ENCODE results near the gene PDE8B. TPM values are rescaled to one million over a fixed set of nuclear protein-coding genes. Genes with fewer than 3 reads are reported as not detected.

Gene PDE8B
- total RNA-seq, 1 experiment from 2014 or later = 1.8 TPM

DNA sequence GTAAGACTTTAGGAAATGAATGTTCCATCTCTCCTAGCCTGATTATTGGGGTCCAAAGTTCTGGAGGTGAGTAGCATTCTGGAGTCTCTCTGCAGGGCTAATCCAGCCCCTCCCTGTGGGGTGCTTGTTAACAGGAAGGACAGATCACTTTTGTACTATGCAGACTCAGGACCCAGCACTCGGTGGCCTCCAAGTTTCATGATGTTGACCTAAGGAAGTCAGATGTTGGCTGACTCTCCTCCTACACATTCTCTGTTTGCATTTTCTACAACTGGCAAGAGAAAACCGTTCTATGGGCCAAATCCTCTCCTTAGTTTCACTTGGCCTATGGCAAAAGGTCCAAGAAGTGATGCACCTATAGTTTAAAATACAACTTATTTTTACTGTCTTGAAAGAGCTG is 5.5 kb upstream of the PDE8B start:
- H3K4me1 ChIP-seq (replicated peaks; ENCODE audit: insufficient read depth) = no peaks in the 10 kb centered on the region
- no peaks in the 10 kb centered on the region for H4K20me1 ChIP-seq (ENCODE audit: insufficient read depth)
- H3K27ac ChIP-seq = no peak overlapping the region
- no peak overlapping the region for H3K4me3 ChIP-seq
- H2AFZ ChIP-seq = no peak overlapping the region
- CTCF ChIA-PET = no interaction called here
- H3K9me2 ChIP-seq (ENCODE audit: insufficient read depth) = no peaks in the 10 kb centered on the region
- H3K27me3 ChIP-seq (ENCODE audit: insufficient read depth, low read depth) = peaks cover 20% of the 10 kb centered on the region
- H3K4me2 ChIP-seq = no peak overlapping the region
- H3K79me2 ChIP-seq (ENCODE audit: low read depth) = no peaks in the 10 kb centered on the region
- DNase-seq = no peak
- H3K36me3 ChIP-seq (ENCODE audit: low read depth) = no peaks in the 10 kb centered on the region
- H3K9me3 ChIP-seq (ENCODE audit: insufficient read depth, low read depth) = no peaks in the 10 kb centered on the region
- no TSS peak for BruUV-seq (replicated peaks)
- POLR2A ChIA-PET (ENCODE audit: unreplicated experiment) = interaction anchor here (0.6 kb wide), 1 partner anchor 61 kb away, joined by 3 read pairs; no protein-coding TSS in a partner anchor
- TF ChIP-seq, protein P1, sequence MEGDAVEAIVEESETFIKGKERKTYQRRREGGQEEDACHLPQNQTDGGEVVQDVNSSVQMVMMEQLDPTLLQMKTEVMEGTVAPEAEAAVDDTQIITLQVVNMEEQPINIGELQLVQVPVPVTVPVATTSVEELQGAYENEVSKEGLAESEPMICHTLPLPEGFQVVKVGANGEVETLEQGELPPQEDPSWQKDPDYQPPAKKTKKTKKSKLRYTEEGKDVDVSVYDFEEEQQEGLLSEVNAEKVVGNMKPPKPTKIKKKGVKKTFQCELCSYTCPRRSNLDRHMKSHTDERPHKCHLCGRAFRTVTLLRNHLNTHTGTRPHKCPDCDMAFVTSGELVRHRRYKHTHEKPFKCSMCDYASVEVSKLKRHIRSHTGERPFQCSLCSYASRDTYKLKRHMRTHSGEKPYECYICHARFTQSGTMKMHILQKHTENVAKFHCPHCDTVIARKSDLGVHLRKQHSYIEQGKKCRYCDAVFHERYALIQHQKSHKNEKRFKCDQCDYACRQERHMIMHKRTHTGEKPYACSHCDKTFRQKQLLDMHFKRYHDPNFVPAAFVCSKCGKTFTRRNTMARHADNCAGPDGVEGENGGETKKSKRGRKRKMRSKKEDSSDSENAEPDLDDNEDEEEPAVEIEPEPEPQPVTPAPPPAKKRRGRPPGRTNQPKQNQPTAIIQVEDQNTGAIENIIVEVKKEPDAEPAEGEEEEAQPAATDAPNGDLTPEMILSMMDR (conservative IDR thresholded peaks at IDR 0.05) = no peak
- TF ChIP-seq EZH2 (IDR thresholded peaks at IDR 0.05; ENCODE audit: low read depth) = no peak
- no peaks in the 10 kb centered on the region for H3F3A ChIP-seq (ENCODE audit: insufficient read depth, low read depth)
- intact Hi-C loops (cut with micrococcal nuclease; ENCODE audit: unreplicated experiment) = no loop called here

DNA sequence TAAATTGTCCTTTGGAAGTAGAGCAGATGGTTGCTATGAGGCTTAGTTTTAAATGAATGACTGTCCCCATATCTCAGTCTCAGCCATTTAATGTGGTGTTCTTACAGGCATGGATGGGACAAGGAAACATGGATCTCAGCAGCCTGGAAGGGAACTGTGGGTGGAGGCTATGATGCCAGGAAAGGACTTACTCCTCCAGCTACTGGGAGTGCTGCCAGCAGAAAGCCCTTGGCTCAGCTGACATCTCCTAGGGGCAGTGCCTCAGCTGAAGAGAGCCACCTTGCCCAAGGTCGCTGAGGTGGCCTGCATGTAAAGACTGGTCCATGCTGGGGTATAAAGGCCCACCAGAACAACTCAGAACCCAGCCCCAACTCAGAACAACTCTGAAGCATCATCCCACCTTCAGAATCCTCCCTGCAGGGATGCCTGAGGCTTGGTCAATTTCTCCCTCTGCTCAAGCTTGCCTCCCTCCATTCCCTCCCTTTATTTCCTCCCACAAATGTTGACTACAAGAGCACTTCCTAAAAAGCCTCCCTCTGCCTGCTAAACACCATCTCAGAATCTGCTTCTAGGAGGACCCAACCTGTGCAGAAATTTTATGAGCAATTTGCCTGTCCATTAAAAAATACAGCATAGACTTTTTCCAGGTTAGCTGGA is 1.8 kb upstream of the PDE8B start:
- H3K27ac ChIP-seq = no peak overlapping the region
- CTCF ChIA-PET = no interaction called here
- no peaks in the 10 kb centered on the region for H3K36me3 ChIP-seq (ENCODE audit: low read depth)
- POLR2A ChIA-PET (ENCODE audit: unreplicated experiment) = no interaction called here
- DNase-seq = no peak
- no peaks in the 10 kb centered on the region for H3K9me3 ChIP-seq (ENCODE audit: insufficient read depth, low read depth)
- no peaks in the 10 kb centered on the region for H3K9me2 ChIP-seq (ENCODE audit: insufficient read depth)
- H3K79me2 ChIP-seq (ENCODE audit: low read depth) = no peaks in the 10 kb centered on the region
- TF ChIP-seq, protein P1 (conservative IDR thresholded peaks at IDR 0.05) = no peak
- no peak for TF ChIP-seq EZH2 (IDR thresholded peaks at IDR 0.05; ENCODE audit: low read depth)
- intact Hi-C loops (cut with micrococcal nuclease; ENCODE audit: unreplicated experiment) = no loop called here
- H3K4me2 ChIP-seq = no peak overlapping the region
- no peaks in the 10 kb centered on the region for H3K4me1 ChIP-seq (replicated peaks; ENCODE audit: insufficient read depth)
- no TSS peak for BruUV-seq (replicated peaks)
- no peaks in the 10 kb centered on the region for H3F3A ChIP-seq (ENCODE audit: insufficient read depth, low read depth)
- H4K20me1 ChIP-seq (ENCODE audit: insufficient read depth) = no peaks in the 10 kb centered on the region
- peaks cover 45% of the 10 kb centered on the region for H3K27me3 ChIP-seq (ENCODE audit: insufficient read depth, low read depth)
- H2AFZ ChIP-seq = no peak overlapping the region
- no peak overlapping the region for H3K4me3 ChIP-seq

- Histone ChIP-seq H3K9me2 (ENCODE audit: insufficient read depth) (no peaks in the 10 kb centered on the region), H3K36me3 (ENCODE audit: low read depth) (no peaks in the 10 kb centered on the region), H3K4me3 (no peak overlapping the region), H3K4me2 (no peak overlapping the region), H3K27ac (no peak overlapping the region), H3K4me1 (replicated peaks; ENCODE audit: insufficient read depth) (no peaks in the 10 kb centered on the region), H3F3A (ENCODE audit: insufficient read depth, low read depth) (no peaks in the 10 kb centered on the region), H3K9me3 (ENCODE audit: insufficient read depth, low read depth) (no peaks in the 10 kb centered on the region), H2AFZ (no peak overlapping the region), H3K79me2 (ENCODE audit: low read depth) (no peaks in the 10 kb centered on the region), H4K20me1 (ENCODE audit: insufficient read depth) (no peaks in the 10 kb centered on the region), H3K27me3 (ENCODE audit: insufficient read depth, low read depth) (peaks cover 45% of the 10 kb centered on the region)
- intact Hi-C loops (cut with micrococcal nuclease; ENCODE audit: unreplicated experiment) = no loop called here
- BruUV-seq (replicated peaks) = no TSS peak
- POLR2A ChIA-PET (ENCODE audit: unreplicated experiment) = no interaction called here
- DNase-seq = no peak
- CTCF ChIA-PET = no interaction called here
- TF ChIP-seq, protein P1 (conservative IDR thresholded peaks at IDR 0.05) = no peak
- no peak for TF ChIP-seq EZH2 (IDR thresholded peaks at IDR 0.05; ENCODE audit: low read depth)
Measured at GRCh38 chr5:77209495-77210090, 887 bp upstream of the PDE8B start.
